ENCODE measurements around the gene SCTR. TPM values are rescaled to one million over a fixed set of nuclear protein-coding genes. Genes with fewer than 3 reads are reported as not detected.

Gene SCTR
- total RNA-seq, 1 experiment from 2014 or later: not detected

DNA sequence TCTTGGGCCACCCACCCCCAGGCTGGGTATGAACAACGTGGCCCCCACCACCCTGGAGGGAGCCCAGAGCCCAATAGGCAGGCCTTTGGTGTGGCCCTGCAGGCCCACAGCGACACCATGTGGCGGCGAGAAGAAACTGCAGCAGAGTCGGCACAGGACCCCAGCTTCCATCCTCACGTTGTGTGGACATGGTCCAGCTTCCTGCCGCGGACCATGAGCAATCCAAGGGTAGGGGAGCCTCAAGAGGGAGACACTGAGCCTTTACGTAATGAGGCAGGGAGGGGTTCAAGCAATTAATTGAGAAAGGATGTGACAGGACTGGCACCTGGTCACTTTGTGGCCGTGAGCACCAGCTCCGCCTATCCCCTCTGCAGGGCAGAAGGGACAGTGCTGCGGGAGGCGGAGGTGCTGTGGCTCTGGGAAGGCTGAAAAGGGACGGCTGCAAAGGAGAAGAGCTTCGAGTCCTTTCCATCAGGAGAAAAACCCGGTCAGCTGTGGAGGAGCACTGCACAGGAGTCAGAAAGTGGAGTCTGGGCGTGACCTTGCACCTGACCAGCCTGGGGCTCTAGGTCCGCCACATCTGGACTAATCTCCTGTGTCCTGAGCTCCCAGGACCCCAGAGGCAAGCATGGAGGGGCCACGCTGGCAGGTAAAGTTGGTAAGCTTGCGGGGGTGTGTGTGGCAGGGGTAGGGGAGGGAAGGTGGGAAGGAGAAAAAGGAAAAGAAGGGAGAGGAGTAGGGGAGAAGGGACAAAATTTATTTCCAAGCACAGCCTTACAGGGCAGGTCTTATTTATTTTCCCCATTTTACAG is 47.8 kb downstream of the SCTR start:
- peaks cover 3% of the 10 kb centered on the region; the same call in 1 of the 2 replicates for H3K4me1 ChIP-seq
- H3K27ac ChIP-seq: no peak overlapping the region
- peak; percentile 62 to 79 for DNase-seq

DNA sequence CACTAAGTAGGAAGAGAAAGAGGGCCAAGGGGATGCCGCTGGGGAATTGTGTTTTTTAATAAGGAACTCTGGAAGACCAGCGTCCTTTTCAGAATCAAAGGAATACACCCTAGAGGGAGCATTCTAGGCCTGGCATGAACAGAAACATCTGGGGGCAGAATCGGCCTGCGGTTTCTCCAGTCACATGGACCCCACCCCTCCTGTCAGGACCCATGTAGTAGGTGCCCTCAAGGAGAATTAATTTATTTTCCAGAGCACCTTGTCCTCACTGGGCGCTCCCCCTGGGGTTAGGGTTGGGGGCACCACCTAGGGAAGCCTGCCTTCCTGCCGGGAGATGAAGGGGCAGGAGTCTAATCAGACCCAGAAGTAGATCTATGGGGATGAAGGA is 48.4 kb downstream of the SCTR start:
- H3K36me3 ChIP-seq: no peaks in the 10 kb centered on the region
- H3K9me3 ChIP-seq (replicated peaks): no peaks in the 10 kb centered on the region
- DNase-seq: no peak
- H3K4me1 ChIP-seq: peaks cover 3% of the 10 kb centered on the region; the same call in 1 of the 2 replicates
- H3K27ac ChIP-seq: no peak overlapping the region
- no peak overlapping the region for H3K4me3 ChIP-seq
- no peaks in the 10 kb centered on the region for H3K27me3 ChIP-seq

More for the DNA sequence above, 47.8 kb downstream of the SCTR start:
- no peak overlapping the region for H3K4me3 ChIP-seq
- no peaks in the 10 kb centered on the region for H3K9me3 ChIP-seq (replicated peaks)
- no peaks in the 10 kb centered on the region for H3K36me3 ChIP-seq
- no peaks in the 10 kb centered on the region for H3K27me3 ChIP-seq

GRCh38 chr2:119475225-119475856 is 48.9 kb downstream of the SCTR start:
- Histone ChIP-seq H3K36me3 (no peaks in the 10 kb centered on the region), H3K9me3 (replicated peaks) (no peaks in the 10 kb centered on the region), H3K4me3 (no peak overlapping the region), H3K27me3 (no peaks in the 10 kb centered on the region), H3K4me1 (peaks cover 3% of the 10 kb centered on the region; the same call in 1 of the 2 replicates), H3K27ac (no peak overlapping the region)
- DNase-seq: peak; percentile 47 to 56

DNA sequence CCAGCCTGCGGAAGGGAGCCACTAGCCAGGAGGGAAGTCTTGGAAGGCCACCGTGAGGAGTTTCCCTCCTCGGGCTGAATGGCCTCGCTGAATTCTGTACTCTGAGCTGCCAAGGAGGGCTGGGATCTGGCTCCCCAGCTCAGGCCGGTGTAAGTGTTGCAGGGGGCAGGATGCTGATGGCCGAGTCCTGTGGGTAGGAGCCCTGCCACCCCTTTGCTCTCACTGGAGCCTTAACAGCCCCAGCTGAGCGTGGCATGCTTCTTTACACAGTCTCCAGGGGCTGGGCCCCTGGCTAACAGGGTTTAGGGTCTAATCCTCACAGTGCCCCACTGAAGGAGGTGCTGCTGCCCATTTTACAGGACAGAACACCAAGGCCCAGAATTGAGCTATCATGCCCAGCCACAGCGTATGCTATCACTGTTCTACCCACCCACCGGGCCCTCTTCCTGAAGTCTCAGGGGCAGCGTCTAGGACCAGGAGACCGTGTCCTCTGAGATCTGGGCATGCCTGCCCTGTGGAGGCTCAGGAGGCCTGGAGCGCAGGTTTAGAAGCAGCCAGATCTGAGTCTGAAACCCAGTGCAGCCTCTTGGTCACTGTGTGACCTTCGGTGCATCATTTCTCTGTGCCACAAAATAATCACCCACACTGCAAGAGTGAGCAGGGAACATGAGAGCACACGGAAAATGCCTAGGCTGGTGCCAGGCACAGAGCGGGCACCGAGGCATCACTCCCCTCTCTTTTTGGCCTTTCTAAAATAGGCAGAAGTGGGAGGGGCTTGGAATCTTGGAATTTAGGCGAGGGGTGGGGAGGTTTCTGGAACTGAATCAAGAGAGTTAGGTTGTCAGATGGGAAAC is 49.7 kb downstream of the SCTR start:
- Histone ChIP-seq H3K4me3 (no peak overlapping the region), H3K4me1 (peaks cover 3% of the 10 kb centered on the region; the same call in 1 of the 2 replicates), H3K36me3 (no peaks in the 10 kb centered on the region), H3K9me3 (replicated peaks) (no peaks in the 10 kb centered on the region), H3K27ac (no peak overlapping the region), H3K27me3 (no peaks in the 10 kb centered on the region)
- no peak for DNase-seq

- DNase-seq: no peak
These were observed 50.5 kb downstream of the SCTR start for GRCh38 chr2:119473621-119474370.

GRCh38 chr2:119472749-119473148 is 51.5 kb downstream of the SCTR start:
- DNase-seq: no peak
- Histone ChIP-seq H3K27ac (no peak overlapping the region), H3K36me3 (no peaks in the 10 kb centered on the region), H3K9me3 (replicated peaks) (no peaks in the 10 kb centered on the region), H3K4me3 (no peak overlapping the region), H3K4me1 (peaks cover under 1% of the 10 kb centered on the region; the same call in 1 of the 2 replicates), H3K27me3 (no peaks in the 10 kb centered on the region)

More at GRCh38 chr2:119473621-119474370, 50.5 kb downstream of the SCTR start:
- Histone ChIP-seq H3K36me3 (no peaks in the 10 kb centered on the region), H3K9me3 (replicated peaks) (no peaks in the 10 kb centered on the region), H3K4me3 (no peak overlapping the region), H3K4me1 (peaks cover 3% of the 10 kb centered on the region; the same call in 1 of the 2 replicates), H3K27me3 (no peaks in the 10 kb centered on the region), H3K27ac (no peak overlapping the region)

DNA sequence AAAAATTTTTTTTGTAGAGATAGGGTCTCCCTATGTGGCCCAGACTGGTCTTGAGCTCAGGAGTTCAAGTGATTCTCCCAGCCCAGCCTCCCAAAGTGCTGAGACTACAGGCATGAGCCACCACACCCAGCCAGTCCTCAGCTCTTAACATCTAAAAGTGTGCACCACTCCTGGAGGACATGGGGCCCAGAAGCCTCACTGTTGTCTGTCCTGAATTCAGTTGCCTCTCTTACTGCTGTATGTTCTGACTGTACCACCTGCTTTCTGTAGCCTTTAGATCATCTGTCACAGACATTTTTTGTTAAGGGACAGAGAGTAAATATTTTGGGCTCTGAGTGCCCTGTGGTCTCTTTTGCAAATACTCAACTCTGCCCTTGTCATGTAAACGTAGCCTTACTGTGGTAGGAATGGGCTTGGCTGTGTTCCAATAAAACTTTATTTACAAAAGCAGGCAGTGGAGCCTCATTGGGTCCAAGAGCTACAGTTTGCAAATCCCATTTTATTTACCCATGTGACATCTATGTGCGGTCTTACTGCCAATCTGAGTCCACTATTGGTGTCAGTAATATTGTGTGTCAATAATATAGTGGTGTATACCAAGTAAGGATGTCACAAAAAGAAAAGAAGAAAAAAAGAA is 54.5 kb downstream of the SCTR start:
- Histone ChIP-seq H3K36me3 (no peaks in the 10 kb centered on the region), H3K9me3 (replicated peaks) (no peaks in the 10 kb centered on the region), H3K27ac (no peak overlapping the region), H3K4me3 (no peak overlapping the region), H3K27me3 (no peaks in the 10 kb centered on the region), H3K4me1 (no peaks in the 10 kb centered on the region; the same call in 1 of the 2 replicates)
- DNase-seq: no peak

GRCh38 chr2:119469131-119469530 is 55.2 kb downstream of the SCTR start:
- no peak for DNase-seq
- Histone ChIP-seq H3K4me1 (no peaks in the 10 kb centered on the region; the same call in 1 of the 2 replicates), H3K27ac (no peak overlapping the region)

GRCh38 chr2:119468154-119468955 is 55.9 kb downstream of the SCTR start:
- Histone ChIP-seq H3K4me3 (no peak overlapping the region), H3K27ac (no peak overlapping the region), H3K27me3 (no peaks in the 10 kb centered on the region), H3K9me3 (replicated peaks) (no peaks in the 10 kb centered on the region), H3K36me3 (no peaks in the 10 kb centered on the region), H3K4me1 (no peaks in the 10 kb centered on the region; the same call in 1 of the 2 replicates)
- no peak for DNase-seq

More at GRCh38 chr2:119469131-119469530, 55.2 kb downstream of the SCTR start:
- H3K36me3 ChIP-seq: no peaks in the 10 kb centered on the region
- H3K27me3 ChIP-seq: no peaks in the 10 kb centered on the region
- H3K9me3 ChIP-seq (replicated peaks): no peaks in the 10 kb centered on the region
- H3K4me3 ChIP-seq: no peak overlapping the region

GRCh38 chr2:119466373-119466772 is 57.9 kb downstream of the SCTR start:
- no peak overlapping the region for H3K27ac ChIP-seq
- no peaks in the 10 kb centered on the region for H3K9me3 ChIP-seq (replicated peaks)
- no peak overlapping the region for H3K4me3 ChIP-seq
- no peak for DNase-seq
- H3K36me3 ChIP-seq: no peaks in the 10 kb centered on the region
- H3K4me1 ChIP-seq: no peaks in the 10 kb centered on the region; the same call in 1 of the 2 replicates
- no peaks in the 10 kb centered on the region for H3K27me3 ChIP-seq

DNA sequence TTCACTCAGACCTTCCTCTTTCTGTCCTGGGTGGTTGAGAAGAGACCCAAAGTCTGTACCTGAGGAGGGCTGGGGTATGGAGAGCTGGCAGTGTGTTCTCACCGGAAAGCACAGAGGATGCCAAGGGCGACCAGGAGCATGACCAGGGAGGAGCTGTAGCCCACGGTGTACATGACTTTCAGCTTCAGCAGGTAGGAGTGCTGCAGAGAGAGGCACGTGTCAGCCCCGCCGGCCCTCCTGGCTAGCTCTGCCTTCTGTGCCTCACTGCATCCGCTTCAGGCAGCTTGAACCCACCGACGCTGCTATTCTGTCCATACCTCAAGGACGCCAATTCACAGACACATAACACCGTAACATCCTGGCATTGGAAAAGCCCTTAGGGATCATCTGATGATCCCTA is 58.6 kb downstream of the SCTR start:
- Histone ChIP-seq H3K9me3 (replicated peaks) (no peaks in the 10 kb centered on the region), H3K27me3 (no peaks in the 10 kb centered on the region), H3K4me3 (no peak overlapping the region), H3K36me3 (no peaks in the 10 kb centered on the region), H3K27ac (no peak overlapping the region), H3K4me1 (no peaks in the 10 kb centered on the region; the same call in 1 of the 2 replicates)
- DNase-seq: no peak

- DNase-seq: no peak
- Histone ChIP-seq H3K9me3 (replicated peaks) (no peaks in the 10 kb centered on the region), H3K27ac (no peak overlapping the region), H3K27me3 (no peaks in the 10 kb centered on the region), H3K4me1 (no peaks in the 10 kb centered on the region; the same call in 1 of the 2 replicates), H3K36me3 (no peaks in the 10 kb centered on the region), H3K4me3 (no peak overlapping the region)
These were observed 59.3 kb downstream of the SCTR start for GRCh38 chr2:119464981-119465380.

GRCh38 chr2:119463990-119464389 is 60.3 kb downstream of the SCTR start:
- H3K4me1 ChIP-seq: no peaks in the 10 kb centered on the region; the same call in 1 of the 2 replicates
- no peaks in the 10 kb centered on the region for H3K36me3 ChIP-seq
- no peak overlapping the region for H3K4me3 ChIP-seq
- no peaks in the 10 kb centered on the region for H3K27me3 ChIP-seq
- DNase-seq: peak; percentile 68 to 75
- H3K9me3 ChIP-seq (replicated peaks): no peaks in the 10 kb centered on the region
- H3K27ac ChIP-seq: no peak overlapping the region

Data from SJCRH30 (cell line).